ENCODE measurements around the gene SUFU. TPM values are rescaled to one million over a fixed set of nuclear protein-coding genes. Genes with fewer than 3 reads are reported as not detected.
A peak's percentile ranks its signal among the peaks of the same experiment; 100 is the strongest.
"Not testable (repeated sequence)": the region's sequence is repeated elsewhere in the genome, so short reads cannot be mapped to it uniquely, and the experiment has no call there.

Gene SUFU
- total RNA-seq, 1 donor from 2014 or later, result 10.8 TPM

DNA sequence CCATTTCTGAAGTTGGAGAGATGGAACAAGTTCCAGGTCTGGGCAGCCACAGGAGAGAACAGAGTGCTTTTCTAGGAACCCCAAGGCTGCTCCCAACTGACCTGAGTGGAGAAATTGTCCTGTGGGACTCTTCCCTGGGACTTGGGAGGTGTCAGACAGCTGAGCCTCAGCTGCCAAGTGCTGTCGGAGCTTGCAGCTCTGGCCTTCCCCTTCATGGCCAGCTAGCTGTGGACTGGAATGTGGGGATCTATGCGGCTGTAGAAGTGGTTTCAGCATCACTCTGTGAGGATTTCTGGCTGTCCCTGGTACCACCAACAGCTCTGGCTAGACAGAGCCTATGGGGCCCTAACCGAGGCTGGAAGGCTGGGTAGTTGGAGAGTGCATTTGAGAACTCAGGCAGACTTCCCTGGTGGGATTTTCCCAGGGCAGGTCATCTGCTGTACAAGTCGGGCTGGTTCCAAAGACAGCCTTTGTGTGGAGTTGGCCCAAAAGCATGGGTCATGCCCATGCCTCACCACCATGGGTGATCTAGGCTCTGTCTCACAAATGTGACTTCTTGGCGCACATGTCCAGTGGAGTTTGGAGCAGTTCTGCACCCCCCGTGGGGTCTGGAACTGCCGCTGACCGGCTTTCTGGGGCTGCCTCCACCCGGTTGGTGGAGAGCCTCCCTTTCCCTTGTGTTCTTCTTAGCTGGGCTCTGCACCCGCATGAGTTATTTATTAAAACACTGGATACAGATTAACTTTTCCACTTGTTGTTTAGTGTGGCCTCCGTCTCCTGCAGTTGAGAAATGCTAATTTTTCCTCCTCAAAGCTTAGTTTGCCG lies 10.9 kb downstream of the SUFU start:
- DNase-seq, result peak; percentile 57

DNA sequence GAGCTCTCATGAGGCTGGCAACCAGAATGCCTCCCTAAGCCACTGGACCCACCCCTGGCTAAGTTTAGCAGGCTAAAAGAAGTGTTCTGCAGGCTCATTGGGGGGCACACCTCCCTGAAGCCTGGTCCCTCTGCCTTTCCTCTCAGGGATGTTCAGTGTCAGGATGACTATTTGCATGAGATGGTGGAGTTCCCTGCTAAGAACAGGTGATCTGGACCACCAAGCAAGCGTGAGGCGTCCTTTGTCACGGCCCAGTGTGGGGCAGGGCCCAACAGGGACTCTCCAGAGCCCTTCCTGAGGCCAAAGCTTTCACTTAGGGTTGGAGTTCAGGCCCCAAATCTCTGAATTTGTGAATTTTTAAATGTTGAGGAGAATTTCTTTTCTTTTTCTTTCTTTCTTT lies 12.0 kb downstream of the SUFU start:
- DNase-seq, result no peak

DNA sequence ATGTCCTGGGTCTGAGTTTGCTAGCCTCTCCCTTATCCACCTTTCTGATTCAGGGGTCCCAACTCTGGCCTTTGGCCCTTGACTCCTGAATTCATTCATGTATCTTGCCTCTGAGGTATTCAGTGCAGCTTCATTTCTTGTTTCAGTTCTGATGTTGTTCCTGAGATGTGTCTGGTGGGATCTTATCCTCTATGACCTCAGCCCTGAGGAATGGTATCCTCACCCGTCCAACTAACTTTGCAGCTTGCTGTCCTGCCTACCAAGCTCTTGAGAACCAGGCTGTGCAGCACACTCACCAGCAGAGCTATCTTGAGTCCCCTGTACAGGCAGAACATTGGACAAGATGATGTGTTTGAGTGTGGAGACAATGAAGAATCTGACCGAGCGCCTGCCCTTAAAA lies 13.8 kb downstream of the SUFU start:
- peak; percentile 21 for DNase-seq

DNA sequence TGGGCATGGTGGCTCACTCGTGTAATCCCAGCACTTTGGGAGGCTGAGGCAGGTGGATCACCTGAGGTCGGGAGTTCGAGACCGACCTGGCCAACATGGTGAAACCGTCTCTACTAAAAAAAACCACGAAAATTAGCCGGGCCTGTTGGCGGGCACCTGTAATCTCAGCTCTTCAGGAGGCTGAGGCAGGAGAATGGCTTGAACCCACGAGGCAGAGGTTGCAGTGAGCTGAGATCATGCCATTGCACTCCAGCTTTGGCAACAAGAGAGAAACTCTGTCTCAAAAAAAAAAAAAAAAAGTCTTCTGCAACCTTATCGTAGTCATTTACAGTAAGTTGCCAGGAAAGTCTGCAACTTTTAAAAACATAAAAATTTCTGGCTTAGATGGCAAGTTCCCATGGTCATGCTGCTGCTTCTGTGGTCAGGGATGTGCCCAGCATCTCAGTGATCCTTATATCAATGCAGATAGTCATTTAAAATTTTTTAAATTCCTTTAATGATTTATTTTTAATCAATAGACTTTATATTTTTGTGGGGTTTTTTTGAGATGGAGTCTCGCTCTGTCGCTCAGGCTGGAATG lies 15.6 kb downstream of the SUFU start:
- DNase-seq, result no peak

DNA sequence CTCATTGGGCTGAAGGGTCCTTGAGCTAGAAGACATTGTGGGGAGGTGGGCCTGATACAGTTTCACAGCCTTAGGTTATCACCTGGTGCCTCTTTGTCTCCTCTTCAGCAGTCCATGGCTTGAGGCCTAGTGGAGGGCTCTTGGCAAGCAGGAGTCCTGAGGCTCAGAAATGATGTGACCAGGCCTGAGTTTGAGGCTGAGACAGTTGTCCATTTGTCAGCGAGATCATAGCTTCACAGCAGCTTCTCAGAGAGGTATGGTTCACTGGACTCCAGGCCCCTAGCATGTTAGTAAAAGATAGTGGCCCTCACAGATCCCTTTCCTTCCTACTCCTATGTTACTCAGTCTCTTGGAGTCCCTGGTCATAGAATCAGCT lies 19.1 kb downstream of the SUFU start:
- DNase-seq, result no peak

DNA sequence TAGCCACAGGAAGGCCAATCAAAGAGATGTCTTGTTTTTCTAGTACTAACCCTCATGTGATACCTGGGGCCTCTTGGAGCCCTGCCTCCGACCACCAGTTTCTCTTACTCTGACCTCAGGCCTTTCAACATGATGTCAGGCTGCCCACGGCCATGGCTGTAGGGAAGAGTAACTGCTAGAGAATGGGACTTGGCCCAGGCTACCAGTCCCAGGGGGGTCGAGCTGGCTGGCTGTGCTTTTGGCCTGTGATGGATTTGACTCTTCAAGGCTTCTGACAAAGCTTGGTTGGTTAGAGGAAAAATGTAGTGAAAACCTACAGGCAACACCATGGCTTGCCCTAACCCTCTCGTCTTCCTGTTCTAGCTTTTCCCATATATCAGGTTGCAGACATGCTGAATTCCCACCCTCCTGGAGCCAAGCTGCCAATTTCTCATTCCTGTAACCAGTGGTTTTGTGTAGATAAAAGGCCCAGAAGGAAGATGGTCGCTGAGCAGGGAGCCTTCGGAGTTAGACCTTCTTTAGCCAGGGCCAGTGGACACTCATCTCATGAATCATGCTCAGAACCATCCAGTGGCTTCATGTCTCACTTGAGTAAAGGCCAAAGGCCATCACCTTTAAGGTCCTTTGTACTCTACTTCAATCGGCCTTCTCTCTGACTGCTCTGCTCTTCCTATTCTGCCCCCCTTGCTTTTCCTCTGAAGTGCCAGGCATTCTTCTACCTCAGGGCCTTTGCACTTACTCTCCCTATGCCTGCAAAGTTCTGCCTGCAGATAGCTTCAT lies 19.7 kb downstream of the SUFU start:
- no peak for DNase-seq

DNA sequence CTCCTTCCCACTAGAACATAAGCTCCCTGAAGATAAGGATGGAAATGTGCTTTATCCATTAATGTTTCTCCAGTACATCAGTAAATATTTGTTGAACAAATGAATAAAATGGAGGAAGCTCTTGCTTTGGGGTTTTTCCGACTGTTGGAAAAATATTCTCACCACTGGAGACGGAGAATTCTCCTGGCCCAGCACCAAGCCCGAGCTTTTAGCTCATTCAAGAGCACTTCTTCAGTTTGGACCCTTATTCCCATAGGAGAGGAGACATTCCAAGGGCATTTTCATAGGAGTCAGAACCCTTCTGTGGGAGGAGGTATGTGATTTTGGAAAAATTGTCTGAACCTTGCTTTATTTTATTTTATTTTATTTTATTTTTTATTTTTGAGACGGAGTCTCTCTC lies 21.0 kb downstream of the SUFU start:
- no peak for DNase-seq

DNA sequence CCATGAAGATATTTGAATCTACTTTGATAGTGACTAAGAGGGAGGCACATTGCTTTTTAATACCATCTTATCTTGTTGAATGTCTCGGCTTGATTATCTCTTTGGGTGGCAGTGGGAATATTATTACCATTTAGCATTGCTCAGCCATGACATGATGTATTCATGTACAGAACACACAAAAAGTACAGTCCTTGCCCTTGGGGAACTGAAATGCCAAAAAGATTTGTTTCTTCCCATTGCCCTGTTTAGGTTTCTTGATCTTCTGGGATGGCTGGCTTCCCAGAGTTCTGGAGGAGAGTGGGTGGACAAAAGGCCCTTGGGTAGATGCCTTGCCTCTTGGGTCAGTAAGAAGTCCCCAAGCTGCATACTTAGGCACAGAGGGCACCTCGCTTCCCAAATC lies 23.8 kb downstream of the SUFU start:
- DNase-seq, result no peak

DNA sequence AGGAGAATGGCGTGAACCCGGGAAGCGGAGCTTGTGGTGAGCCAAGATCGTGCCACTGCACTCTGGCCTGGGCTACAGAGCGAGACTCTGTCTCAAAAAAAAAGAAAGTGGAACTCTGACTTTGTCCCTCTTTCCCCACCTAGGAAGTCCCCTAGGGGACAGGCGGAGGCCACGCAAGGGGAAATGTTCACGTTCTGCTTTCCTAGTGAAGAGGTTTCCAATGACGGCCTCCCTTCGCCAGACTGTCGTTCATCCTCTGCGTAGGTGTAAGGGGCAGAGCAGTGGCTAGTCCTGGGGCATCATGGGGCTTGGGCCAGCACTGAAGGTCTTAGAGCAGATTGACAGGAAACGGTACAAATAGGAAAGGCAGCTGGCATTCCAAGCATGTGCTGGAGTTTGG lies 30.6 kb downstream of the SUFU start:
- DNase-seq, result no peak

DNA sequence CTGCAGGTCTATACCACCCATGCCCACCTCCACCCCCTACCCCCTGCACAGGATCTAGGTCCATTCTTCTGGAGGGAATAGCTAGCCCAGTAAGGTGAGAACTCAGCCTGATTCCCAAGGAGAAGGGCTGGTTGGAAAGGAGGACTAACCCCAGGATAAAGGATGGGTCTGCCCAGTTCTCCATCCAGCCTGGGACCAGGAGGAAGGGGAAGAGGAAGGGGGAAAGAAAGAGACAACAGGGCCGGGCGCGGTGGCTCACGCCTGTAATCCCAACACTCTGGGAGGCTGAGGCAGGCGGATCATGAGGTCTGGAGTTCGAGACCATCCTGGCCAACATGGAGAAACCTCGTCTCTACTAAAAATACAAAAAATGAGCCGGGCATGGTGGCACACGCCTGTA lies 31.2 kb downstream of the SUFU start:
- DNase-seq, result not testable (repeated sequence)

DNA sequence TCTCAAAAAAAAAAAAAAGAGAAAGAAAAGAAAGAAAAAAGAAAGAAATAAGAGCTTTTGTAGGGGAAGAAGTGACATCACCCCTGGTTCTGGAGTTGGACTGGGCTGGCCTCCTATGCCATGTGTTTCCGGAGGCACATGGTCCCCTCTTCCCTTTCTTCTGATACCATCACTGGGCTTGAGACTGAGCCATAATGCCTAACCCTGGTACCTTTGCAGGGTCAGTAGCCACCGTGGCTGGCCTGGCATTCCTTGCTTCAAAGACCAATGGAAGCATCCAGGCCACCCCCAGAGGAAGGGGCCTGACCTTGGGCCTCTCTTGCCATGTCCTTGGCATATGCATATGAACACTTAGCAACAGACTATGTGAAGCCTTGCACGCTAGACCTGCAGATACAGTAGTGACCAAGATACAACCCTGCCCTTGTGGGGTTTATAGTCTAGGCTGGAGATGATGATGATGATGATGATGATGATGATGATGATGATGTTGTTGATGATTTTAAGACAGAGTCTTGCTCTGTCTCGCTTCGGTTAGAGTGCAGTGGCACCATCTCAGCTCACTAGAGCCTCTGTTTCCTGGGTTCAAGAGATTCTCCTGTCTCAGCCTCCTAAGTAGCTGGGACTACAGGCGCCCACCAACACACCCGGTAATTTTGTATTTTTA lies 31.8 kb downstream of the SUFU start:
- DNase-seq, result no peak

DNA sequence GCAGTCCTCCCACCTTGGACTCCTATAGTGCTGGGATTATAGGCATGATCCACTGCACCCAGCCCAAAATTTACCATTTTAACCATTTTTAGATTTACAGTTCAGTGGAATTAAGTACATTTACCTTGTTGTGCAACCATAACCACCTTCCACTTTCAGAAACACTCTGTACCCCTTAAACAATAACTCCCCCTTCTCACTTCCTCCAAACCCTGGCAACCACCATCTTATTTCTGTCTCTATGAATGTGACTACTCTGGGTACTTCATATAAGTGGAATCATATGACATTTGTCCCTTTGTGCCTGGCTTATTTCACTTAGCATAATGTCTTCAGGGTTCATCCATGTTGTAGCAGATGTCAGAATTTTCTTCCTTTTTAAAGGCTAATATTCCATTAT lies 33.6 kb downstream of the SUFU start:
- no peak for DNase-seq

DNA sequence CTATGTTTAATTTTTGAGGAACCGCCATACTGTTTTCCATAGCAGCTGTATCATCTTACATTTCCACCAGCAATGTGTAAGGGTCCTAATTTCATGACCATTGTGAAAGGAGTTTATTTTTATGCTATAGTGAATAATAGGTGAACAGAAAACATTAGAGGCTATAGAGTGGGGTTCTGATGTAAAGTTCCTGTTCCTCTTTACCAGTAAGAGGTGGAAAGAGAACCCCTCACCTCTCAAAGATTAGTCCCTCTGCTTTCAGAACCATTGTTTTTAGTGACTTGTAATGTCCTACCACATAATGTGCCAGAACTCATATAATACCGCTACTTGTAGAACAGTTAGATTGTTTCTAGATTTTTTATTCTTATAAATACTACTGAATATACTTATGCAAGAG lies 34.2 kb downstream of the SUFU start:
- DNase-seq, result no peak

DNA sequence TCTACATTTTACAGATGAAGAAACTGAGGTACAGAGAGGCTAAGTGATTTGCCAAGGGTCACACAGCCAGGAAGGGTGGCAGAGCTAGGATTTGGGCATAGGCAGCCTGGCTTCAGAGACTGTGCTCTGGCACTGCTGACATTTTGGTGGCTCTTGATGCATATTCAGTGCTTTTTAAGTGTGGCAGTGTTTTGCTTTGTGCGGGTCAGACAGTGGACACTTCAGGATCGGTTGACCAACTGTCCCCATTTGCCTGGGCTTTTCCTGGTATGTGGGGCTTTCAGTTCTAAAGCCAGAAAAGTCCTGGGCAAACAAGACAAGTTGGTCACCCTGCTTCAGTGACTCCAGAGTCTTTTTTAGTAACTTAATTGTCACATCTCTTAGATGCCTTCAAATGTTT lies 35.0 kb downstream of the SUFU start:
- no peak for DNase-seq

DNA sequence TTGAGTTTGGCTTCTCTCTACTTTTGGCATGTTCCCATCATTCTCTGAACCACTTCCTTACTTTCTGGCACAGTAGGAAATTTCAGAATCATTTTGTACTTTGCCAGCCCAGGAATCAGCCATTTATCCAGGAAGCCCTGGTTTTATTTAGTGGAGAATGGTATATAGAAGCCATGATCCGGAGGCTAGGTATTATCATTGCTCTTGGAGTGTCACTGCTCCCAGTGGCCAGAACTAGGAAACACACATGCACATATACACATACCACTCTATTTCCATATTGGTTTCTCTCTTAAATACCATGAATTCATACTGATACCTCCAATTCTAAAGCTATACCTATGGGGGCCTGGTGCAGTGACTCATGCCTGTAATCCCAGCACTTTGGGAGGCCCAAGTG lies 36.3 kb downstream of the SUFU start:
- DNase-seq, result no peak

DNA sequence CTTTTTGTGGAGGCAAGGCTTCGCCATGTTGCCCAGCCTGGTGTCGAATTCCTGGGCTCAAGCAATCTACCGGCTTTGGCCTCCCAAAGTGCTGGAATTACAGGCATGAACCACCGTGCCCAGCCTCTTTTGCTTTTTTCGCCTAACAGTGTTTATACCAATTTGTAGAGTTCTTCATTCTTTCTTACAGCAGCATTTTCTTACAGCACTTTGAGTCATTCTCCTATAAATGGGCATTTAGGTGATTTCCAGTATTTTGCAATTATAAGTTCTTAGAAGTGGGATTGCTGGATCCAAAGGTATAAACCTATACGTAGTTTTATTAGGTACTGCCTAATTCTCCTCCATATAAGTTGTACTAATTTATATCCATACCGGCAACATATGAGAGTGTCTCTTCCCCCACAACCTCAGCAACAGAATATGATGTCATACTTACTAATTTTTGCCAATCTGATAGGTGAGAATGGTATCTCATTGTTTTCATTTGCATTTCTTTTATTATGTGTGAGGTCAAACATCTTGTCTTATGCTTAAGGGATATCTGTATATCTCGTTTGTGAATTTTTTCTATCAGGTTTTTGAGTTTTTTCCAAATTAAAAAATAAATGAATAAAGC lies 39.1 kb downstream of the SUFU start:
- DNase-seq, result no peak

DNA sequence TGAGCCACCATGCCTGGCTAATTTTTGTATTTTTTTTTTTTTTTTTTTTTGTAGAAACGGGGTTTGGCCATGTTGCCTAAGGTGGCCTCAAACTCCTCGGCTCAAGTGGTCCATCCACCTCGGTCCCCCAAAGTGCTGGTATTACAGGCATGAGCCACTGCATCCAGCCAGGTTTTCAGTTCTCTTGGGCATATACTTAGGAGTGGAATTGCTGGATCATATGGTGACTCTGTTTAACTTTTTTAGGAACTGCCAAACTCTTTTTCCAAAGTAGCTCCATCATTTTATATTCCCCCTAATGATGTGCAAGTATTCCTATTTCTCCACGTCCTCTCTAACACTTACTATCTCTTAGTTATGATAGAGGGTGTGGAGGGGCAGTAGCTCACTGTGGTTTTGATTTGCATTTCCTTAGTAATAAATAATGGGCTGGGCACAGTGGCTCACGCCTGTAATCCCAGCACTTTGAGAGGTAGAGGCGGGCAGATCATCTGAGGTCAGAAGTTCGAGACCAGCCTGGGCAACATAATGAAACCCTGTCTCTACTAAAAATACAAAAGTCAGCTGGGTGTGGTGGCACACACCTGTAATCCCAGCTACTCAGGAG lies 41.6 kb downstream of the SUFU start:
- DNase-seq, result no peak

DNA sequence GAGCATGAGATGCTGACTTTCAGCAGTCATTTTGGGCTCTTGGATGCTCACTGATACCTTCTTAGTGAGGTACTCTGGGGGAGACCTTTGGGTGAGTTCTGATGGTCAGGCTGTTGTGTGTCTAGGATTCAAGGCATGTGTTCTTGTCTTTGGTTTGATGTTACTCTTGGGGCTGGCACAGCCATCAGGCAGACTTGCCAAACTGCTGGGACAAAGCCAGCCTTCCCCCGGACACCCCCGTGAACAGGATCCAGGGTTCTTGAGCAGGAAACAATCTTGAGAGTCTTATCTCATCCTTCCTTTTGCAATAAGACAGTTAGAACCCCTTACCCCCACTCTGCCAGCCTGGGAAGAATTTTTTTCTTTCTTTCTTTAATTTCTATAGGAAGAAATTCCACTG lies 42.2 kb downstream of the SUFU start:
- DNase-seq, result no peak

DNA sequence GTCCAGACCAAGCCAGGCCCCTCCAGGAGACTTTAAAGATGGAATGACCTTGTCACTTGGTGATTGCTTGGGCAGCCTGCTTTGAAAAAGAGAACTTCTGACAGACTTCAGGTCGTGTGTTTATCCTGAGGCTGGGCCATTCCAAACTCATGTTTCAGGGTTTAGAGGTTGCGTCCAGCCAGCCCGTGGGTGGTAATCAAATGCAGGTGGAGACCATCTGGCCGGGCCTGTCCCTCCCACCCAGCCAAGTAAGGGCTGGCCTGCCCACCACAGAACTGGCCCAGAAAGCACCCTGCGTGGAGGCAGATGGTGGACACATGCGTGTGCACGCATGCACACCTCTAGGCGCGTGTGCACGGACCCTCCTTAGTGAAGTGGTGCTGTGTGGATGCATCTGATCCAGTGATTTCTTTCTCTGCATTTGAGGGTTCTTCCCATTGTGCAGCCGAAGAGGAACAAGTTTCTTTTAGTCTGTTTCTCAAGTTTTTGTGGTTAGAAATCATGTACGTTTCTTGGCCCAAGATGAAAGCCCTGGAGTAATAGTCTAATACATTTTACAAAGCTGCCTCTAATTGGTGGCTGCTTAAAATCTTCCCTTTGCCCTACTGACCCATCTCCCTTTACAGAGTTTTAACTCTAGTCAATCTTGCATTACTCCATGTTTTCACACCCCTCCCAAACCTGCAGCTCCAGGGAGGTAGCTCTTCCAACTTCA lies 43.0 kb downstream of the SUFU start:
- DNase-seq, result peak; percentile 38

DNA sequence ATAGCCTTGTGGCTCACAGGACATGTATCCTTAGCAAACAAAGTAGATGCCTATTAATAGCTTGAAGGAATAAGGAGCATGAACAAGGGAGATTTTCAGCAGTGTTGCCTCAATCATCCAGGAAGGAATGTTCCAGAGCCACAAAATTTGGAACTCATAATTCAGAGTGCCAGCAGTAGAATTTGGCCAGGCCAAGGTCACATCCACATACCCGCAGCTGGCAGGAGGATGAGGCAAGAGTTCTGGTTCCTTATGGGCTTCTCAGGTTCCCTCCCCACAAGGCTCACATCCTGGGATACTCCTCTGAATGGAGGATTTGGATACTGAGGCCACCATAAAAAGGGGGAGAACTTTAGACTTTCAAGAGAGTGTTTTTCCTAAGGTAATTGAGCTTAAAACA lies 45.8 kb downstream of the SUFU start:
- DNase-seq, result no peak

DNA sequence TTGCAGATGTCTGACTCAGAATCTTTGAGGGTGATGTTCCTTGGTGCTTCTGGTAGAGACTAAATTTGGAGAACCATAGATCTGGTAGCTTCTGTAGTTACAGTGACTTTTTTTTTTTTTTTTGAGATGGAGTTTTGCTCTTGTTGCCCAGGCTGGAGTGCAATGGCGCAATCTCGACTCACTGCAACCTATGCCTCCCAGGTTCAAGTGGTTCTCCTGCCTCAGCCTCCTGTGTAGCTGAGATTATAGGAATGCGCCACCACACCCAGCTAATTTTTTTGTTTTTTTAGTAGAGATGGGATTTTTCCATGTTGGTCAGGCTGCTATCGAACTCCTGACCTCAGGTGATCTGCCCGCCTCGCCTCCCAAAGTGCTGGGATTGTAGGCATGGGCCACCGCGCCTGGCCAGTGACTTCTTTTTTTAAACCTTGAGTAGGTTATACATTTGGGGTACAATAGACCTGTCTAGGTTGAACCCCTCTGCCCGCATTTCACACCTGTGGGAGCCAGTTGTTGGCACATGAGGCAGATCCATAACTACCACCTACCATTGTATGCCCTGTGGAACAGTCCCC lies 47.0 kb downstream of the SUFU start:
- DNase-seq, result no peak
